GM19397 (cell line): ENCODE measurements around the gene SRSF5.
"Not testable (repeated sequence)": the region's sequence is repeated elsewhere in the genome, so short reads cannot be mapped to it uniquely, and the experiment has no call there.

ENCODE experiments used
- ATAC-seq: cut with Tn5 transposase; IDR thresholded peaks from one replicate; pipeline ENCODE4 v1.9.1; 2021; ENCODE audit warnings: mild to moderate bottlenecking, moderate library complexity; ENCODE audit not compliant: unreplicated experiment

The SRSF5 gene

GRCh38 chr14:69804902-69805301, 38.0 kb downstream of the SRSF5 start:
- ATAC-seq = no peak

GRCh38 chr14:69807192-69807591, 40.2 kb downstream of the SRSF5 start:
- no peak for ATAC-seq

DNA sequence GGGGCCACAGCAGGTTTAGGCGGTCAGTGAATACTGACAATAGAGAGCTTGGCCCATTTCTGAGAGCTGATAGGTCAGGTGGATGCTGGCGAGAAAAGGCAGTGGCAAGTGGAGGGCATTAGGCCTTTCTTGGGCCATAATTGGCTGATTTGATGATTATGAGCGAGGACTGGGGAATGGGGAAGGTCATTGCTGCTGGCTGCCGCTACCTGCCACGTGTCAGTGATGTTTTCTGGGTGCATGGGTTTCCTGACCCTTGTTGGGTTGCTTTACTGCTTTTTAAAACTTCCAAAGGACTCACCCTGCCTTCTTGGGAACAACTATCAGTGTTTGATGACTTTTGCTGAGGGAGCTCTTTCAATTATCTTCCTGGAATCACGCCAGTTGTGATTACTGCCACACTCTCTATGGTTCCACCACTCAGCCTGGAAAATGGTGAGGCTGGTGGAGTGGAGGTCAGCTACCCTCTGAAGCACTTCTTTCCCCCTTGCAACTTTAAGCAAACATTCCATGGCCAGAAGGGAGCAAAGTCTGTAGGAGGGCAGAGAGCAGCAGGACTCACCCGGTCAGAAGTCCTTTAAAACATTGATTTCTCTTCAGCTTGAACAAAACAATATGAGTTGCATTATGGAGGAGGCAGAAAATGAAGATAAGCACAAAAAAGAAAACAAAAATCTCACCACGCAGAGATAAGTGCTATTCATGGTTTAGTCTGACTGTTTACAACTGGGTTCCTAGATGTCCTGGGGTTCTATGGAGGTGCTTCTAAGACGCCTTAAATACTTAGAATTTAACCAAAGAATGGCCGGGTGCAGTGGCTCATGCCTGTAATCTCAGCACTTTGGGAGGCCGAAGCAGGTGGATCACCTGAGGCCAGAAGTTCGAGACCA, 42.2 kb downstream of the SRSF5 start:
- ATAC-seq = no peak

DNA sequence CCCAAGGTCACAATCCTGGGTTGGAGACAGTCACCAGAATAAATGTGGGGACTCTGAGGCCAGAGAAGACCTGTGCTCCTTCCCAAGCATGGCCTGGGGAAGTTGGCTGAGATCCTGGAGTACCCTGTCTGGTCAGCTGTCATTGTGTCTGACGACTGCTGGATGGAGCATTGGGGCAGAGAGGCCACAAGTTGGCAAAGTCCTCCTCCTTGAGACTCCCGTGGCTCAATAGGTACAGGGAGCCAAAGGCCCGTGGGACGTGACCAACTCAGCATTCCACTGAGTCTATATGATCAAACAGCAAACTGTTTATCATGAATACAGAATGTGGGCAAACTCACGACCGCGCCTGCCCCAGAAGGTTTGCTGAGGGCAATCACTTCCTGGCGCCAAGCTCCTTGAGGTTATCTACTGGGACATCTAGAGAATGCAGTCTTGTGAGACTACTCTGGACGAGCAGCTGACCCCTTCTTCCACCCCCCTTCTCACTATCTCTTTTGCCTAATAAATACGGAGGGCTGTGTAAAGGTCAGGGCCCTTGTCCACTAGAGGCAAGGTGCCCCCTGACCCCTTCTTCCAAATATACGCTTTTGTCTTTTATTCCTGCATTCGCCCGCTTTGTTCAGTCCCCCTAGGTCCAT, 44.4 kb downstream of the SRSF5 start:
- no peak for ATAC-seq

GRCh38 chr14:69811868-69812252, 44.9 kb downstream of the SRSF5 start:
- ATAC-seq = no peak

GRCh38 chr14:69812711-69813110, 45.8 kb downstream of the SRSF5 start:
- ATAC-seq = no peak

DNA sequence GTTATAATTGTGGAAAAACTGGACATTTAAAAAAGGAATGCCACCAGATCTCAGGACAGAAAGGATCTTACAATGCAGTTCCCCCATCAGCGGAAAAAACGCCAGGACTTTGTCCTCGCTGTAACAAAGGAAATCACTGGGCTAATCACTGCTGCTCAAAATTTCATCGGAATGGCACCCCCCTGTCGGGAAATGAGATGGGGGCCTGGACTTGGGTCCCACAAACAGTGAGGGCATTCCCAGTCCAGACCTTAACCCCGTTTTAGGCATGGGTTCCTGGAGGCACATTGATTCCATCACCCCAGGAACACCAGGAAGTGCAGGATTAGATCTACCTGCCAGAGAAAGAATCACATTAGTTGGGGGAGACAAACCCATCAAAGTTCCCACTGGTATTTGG, 46.4 kb downstream of the SRSF5 start:
- not testable (repeated sequence) for ATAC-seq

DNA sequence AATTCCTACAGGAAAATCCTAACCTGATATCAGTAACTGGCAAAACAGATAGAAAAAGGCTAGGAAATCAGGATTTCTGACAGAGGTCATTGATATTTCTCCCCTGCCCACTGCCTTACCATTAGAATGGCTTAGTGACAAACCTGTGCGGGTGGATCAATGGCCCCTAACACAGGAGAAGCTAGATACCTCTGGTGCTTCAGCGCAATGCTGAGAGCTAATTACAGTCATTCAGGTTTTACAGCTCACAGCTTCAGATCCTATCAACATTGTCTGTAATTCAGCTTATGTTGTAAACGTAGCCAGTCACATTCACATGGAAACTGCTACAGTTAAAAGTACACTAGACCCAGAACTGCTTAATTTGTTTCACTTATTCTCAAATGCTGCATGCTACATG, 47.5 kb downstream of the SRSF5 start:
- no peak for ATAC-seq

DNA sequence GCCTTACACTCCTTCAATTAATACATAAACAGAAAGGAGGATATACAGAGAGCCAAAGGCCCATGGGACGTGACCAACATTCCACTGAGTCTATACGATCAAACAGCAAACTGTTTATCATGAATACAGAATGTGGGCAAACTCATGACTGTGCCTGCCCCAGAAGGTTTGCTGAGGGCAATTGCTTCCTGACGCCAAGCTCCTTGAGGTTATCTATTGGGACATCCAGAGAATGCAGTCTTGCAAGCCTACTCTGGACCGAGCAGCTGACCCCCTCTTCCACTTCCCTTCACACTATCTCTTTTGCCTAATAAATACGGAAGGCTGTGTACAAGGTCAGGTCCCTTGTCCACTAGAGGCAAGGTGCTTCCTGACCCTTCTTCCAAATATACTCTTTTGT, 48.6 kb downstream of the SRSF5 start:
- ATAC-seq = no peak

DNA sequence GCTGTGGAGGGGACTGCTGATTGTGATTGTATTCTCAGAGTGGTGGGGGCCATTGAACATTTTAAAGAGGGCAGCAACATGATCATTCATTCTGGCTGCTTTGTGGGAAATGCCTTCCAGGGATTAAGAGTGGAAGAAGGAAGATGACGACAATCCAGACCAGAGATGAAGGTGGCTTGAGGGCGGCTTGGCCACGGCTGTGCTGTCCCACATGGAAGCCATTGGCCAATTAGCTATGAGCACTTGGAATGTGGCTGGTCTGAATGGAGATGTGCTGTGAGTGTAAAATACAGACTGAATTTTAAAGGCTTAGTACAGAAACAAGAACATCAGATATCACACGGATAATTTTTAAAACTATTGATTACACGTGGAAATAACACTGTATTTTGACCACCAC, 49.3 kb downstream of the SRSF5 start:
- ATAC-seq = no peak

DNA sequence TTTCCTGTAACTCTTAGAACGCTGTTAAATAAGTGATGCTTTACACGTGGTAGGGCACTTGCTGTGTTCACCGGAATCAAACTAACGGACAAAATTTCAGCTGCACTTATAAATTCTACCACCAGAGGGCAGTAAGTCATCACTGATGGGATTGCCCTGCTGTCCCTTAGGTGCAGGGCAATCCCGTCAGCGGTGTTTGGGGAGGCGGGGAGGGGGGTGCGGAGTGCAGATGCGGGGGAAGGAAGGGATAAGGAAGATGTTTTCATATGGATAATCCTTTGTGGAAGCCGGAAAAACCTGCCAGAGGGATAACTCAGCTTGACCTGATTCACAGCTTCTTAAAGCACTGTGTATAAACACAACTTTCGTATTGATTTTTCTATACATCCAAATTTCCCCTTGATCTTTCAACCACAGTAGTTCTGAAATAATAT, 51.8 kb downstream of the SRSF5 start:
- ATAC-seq = no peak

- no peak for ATAC-seq
Observed at GRCh38 chr14:69819607-69820006, 52.7 kb downstream of the SRSF5 start.

DNA sequence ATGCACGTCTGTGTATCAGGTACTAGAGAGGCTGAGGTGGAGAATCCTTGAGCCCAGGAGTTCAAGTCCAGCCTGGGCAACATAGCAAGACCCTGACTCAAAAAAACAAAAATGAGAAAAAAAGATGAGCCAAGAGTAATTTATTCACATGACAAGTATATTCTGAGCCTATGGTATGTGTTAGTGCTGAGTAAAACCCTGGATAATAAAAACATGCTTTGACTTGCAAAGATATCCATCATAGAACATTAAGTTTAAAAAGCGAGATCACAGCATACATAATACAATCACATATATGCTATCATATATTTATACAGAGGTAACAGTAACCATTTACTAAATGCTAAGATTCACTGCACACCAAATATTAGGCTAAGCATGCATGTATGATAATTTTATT, 54.0 kb downstream of the SRSF5 start:
- no peak for ATAC-seq
